Measurements from ENCODE around the gene APOA5. TPM values are rescaled to one million over a fixed set of nuclear protein-coding genes. Genes with fewer than 3 reads are reported as not detected.
"Not testable (repeated sequence)": the region's sequence is repeated elsewhere in the genome, so short reads cannot be mapped to it uniquely, and the experiment has no call there.

The APOA5 gene
- not detected for total RNA-seq

- no peak for DNase-seq
Measured at GRCh38 chr11:116791813-116792143, at the start of gene APOA5. Gene APOA5 (minus strand): TSS chr11:116791879. CDS start chr11:116791860, 19 bp downstream.

- no peak for DNase-seq
Measured at GRCh38 chr11:116840746-116841296, 49.1 kb upstream of the APOA5 start.

GRCh38 chr11:116840224-116840745, 48.6 kb upstream of the APOA5 start:
- no peak for DNase-seq

- DNase-seq, result no peak
Measured at GRCh38 chr11:116838321-116839084, 46.8 kb upstream of the APOA5 start.

GRCh38 chr11:116837231-116838091, 45.8 kb upstream of the APOA5 start, which contains the start of gene APOA1:
Gene APOA1 (minus strand): TSS chr11:116837622. CDS start chr11:116837387, 235 bp downstream.
- DNase-seq, result no peak

- DNase-seq, result no peak
Measured at GRCh38 chr11:116836632-116836991, 44.9 kb upstream of the APOA5 start.

- peak; percentile 67 for DNase-seq
Measured at GRCh38 chr11:116835791-116836631, 44.3 kb upstream of the APOA5 start.

- no peak for DNase-seq
Measured at GRCh38 chr11:116835042-116835772, 43.5 kb upstream of the APOA5 start.

GRCh38 chr11:116834535-116835041, 42.9 kb upstream of the APOA5 start:
- not testable (repeated sequence) for DNase-seq

GRCh38 chr11:116833816-116834534, 42.3 kb upstream of the APOA5 start:
- DNase-seq, result no peak

- no peak for DNase-seq
Measured at GRCh38 chr11:116833491-116833815, 41.8 kb upstream of the APOA5 start.

GRCh38 chr11:116832350-116833290, 40.9 kb upstream of the APOA5 start:
- DNase-seq, result no peak

- DNase-seq, result no peak
Measured at GRCh38 chr11:116831790-116832349, 40.2 kb upstream of the APOA5 start.

GRCh38 chr11:116830184-116830912, 38.7 kb upstream of the APOA5 start:
- DNase-seq, result no peak

- DNase-seq, result no peak
Measured at GRCh38 chr11:116829525-116830183, 38.0 kb upstream of the APOA5 start, which contains the start of gene APOC3. Gene APOC3 (plus strand): TSS chr11:116829907. CDS start chr11:116830583, 676 bp downstream.

- DNase-seq, result no peak
Measured at GRCh38 chr11:116828632-116829524, 37.2 kb upstream of the APOA5 start.

GRCh38 chr11:116827461-116827860, 35.8 kb upstream of the APOA5 start:
- DNase-seq, result no peak

Data from effector CD4-positive, alpha-beta T cell (primary cell).